22Rv1 (cell line): ENCODE results near the gene CALCR.

Experiments
- ZFX ChIP-seq: fragments of 450-650 bp; IDR thresholded peaks from 2 replicates; pipeline ENCODE4 v1.6.1; 2017; ENCODE audit warnings: antibody characterized with exemption, borderline replicate concordance
- TF ChIP-seq, protein P1 (sequence below): fragments of 450-650 bp; IDR thresholded peaks from 2 replicates; pipeline ENCODE4 v1.5.1; 2017; ENCODE audit warnings: mild to moderate bottlenecking

DNA sequence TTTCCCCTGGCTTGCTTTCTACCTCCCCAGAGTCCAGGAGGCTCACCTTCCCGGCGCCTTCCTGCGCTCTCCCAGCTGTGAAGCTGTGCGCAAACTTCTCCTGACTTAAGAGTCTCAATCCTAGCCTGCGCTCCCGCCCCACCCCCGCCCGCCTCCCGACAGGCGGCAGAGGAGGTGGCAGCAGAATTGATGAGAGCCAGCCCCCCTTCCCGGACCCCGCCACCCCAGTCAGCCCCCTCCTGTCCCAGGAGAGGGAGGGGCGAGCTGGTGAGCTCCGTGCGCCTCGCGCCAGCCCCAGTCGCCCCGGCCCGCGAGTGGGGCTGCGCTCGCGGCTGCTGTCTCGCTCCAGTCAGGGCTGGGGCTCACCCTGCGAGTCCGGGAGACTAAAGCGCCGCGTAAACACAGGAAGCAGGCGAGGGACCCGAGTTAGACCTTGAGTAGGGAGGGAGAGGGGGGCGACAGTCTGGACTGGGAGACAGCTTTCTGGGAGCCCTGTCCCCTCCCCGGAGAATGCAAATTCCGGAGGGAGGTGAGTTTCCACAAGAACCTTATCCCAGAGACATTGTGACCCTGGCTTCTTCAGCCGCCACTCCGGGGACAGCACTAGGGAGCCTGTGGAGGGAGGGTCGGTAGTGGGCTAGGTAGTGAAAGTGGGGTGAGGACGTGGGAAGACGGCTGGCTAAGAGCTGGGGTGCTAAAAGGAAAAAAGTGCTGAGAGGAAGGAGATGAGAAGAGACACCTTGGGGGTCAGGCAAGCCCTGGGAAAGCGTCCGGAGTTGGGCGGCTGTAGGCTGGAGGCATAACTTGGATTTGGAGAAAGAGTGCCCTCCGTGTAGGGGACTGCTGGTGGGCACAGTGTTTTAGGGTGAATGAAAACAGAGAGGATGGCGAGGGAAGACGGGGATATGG lies at the start of gene CALCR:
- TF ChIP-seq, protein P1, sequence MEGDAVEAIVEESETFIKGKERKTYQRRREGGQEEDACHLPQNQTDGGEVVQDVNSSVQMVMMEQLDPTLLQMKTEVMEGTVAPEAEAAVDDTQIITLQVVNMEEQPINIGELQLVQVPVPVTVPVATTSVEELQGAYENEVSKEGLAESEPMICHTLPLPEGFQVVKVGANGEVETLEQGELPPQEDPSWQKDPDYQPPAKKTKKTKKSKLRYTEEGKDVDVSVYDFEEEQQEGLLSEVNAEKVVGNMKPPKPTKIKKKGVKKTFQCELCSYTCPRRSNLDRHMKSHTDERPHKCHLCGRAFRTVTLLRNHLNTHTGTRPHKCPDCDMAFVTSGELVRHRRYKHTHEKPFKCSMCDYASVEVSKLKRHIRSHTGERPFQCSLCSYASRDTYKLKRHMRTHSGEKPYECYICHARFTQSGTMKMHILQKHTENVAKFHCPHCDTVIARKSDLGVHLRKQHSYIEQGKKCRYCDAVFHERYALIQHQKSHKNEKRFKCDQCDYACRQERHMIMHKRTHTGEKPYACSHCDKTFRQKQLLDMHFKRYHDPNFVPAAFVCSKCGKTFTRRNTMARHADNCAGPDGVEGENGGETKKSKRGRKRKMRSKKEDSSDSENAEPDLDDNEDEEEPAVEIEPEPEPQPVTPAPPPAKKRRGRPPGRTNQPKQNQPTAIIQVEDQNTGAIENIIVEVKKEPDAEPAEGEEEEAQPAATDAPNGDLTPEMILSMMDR = no peak
- TF ChIP-seq ZFX = no peak
